Esophagus squamous epithelium (tissue), 5 donors: ENCODE data around the gene ZSCAN5C. TPM values are rescaled to one million over a fixed set of nuclear protein-coding genes. Genes with fewer than 3 reads are reported as not detected.
"Not testable (repeated sequence)": the region's sequence is repeated elsewhere in the genome, so short reads cannot be mapped to it uniquely, and the experiment has no call there.

Experiments used
- DNase-seq: peaks from one replicate; lab custom pipeline; 2025; lab: John Stamatoyannopoulos, UW
- H3K27ac ChIP-seq, 4 donors: fragments of 200-600 bp; sonication (generic); one replicate each; pipeline ENCODE4 v1.5.1; 2016 to 2019; ENCODE audit warnings: mild to moderate bottlenecking in 1 of 4
- H3K27me3 ChIP-seq, 4 donors: fragments of 200-600 bp; sonication (generic); 1 replicate in 3 of 4; 2 replicates in 1 of 4; pipeline versions ENCODE4 v1.5.1 to v1.6.0; 2017 to 2021; ENCODE audit warnings: antibody characterized with exemption in 1 of 4
- H3K36me3 ChIP-seq, 3 donors: fragments of 200-600 bp; sonication (generic); one replicate each; pipeline ENCODE4 v1.5.1; 2016 to 2019
- H3K4me1 ChIP-seq, 3 donors: fragments of 200-600 bp; sonication (generic); one replicate each; pipeline ENCODE4 v1.5.1; 2017 to 2019
- H3K4me3 ChIP-seq, 4 donors: fragments of 200-600 bp; sonication (generic); 1 replicate in 3 of 4; 2 replicates in 1 of 4; pipeline ENCODE4 v1.5.1; 2016 to 2019; ENCODE audit warnings: mild to moderate bottlenecking in 2 of 4, moderate library complexity in 1 of 4
- H3K9me3 ChIP-seq, 3 donors: fragments of 200-600 bp; sonication (generic); one replicate each; pipeline ENCODE4 v1.5.1; 2016 to 2019
- CTCF ChIP-seq, 6 experiments: fragments of 450-650 bp in 4 of 6; fragments of 200-600 bp in 2 of 6; sonication (generic) in 2 of 6; IDR thresholded peaks; one replicate each; pipeline ENCODE4 v1.5.1; 2016 to 2019; ENCODE audit warnings: antibody characterized with exemption in 6 of 6, mild to moderate bottlenecking in 4 of 6, moderate library complexity in 4 of 6
- POLR2A ChIP-seq, 4 donors: fragments of 450-650 bp; IDR thresholded peaks; one replicate each; pipeline ENCODE4 v1.6.1; 2017; ENCODE audit warnings: antibody characterized with exemption in 4 of 4, mild to moderate bottlenecking in 4 of 4, moderate library complexity in 3 of 4
- WGBS, 2 donors: methylation state at CpG; one replicate each; pipeline ENCODE4 v1.1.5; 2018; 5-methylcytosine and 5-hydroxymethylcytosine counted together
- intact Hi-C: fragments of 100-400 bp; cut with DNase I; formaldehyde crosslinking; loops from one replicate; pipeline ENCODE4 v1.15.0; 2022
- total RNA-seq, 4 donors: library from RNA; depleted of rRNA; stranded (reverse); fragments of >200 nt; gene quantifications; one replicate each; pipeline ENCODE4 v1.1.0, GENCODE V29; 2016
- donor health status: DM: yes; HTN: yes; CAD: no.

ZSCAN5C gene
- total RNA-seq, 4 donors from 2014 or later = not detected

GRCh38 chr19:56174550-56174949, 27.5 kb upstream of the ZSCAN5C start:
- H3K36me3 ChIP-seq = no peaks in the 10 kb centered on the region
- DNase-seq = no peak
- WGBS, 2 donors = 44 to 54% methylated on average over 11 of the region's 11 CpGs
- no peak overlapping the region for H3K4me3 ChIP-seq
- no peaks in the 10 kb centered on the region for H3K9me3 ChIP-seq
- H3K27ac ChIP-seq = no peak overlapping the region
- H3K4me1 ChIP-seq = peaks cover 0 to 19% (median 0%) of the 10 kb centered on the region in 3 donors
- intact Hi-C loops = loop anchor here (5.0 kb wide), 1 partner anchor 97 kb away; no protein-coding TSS in a partner anchor
- TF ChIP-seq CTCF (IDR thresholded peaks at IDR 0.05) (no peak), POLR2A (IDR thresholded peaks at IDR 0.05) (no peak)
- H3K27me3 ChIP-seq = peaks cover 0 to 46% (median 0%) of the 10 kb centered on the region in 4 donors

- intact Hi-C loops = not testable (repeated sequence)
These were observed 26.2 kb upstream of the ZSCAN5C start, which contains the start of gene GALP for GRCh38 chr19:56175861-56176307. GALP (plus strand) TSS chr19:56176008; CDS start chr19:56177109, 1,101 bp downstream.

GRCh38 chr19:56176310-56176709, 25.8 kb upstream of the ZSCAN5C start:
- H3K27ac ChIP-seq, H3K9me3 ChIP-seq, H3K4me3 ChIP-seq, intact Hi-C loops, DNase-seq, H3K36me3 ChIP-seq, H3K4me1 ChIP-seq: not testable (repeated sequence)
- peaks cover 0 to 46% (median 0%) of the 10 kb centered on the region in 4 donors for H3K27me3 ChIP-seq
- 25 to 44% methylated on average over 1 of the region's 11 CpGs for WGBS, 2 donors

More at GRCh38 chr19:56175861-56176307, 26.2 kb upstream of the ZSCAN5C start, which contains the start of gene GALP:
- not testable (repeated sequence) for H3K36me3 ChIP-seq, H3K4me1 ChIP-seq, H3K9me3 ChIP-seq, H3K4me3 ChIP-seq, DNase-seq, H3K27ac ChIP-seq
- 10 to 57% methylated on average over 1 to 6 of the region's 15 CpGs for WGBS, 2 donors
- peaks cover 0 to 46% (median 0%) of the 10 kb centered on the region in 4 donors for H3K27me3 ChIP-seq

- no peak for TF ChIP-seq POLR2A (IDR thresholded peaks at IDR 0.05)
- TF ChIP-seq CTCF (IDR thresholded peaks at IDR 0.05) = no peak
- Histone ChIP-seq H3K27me3 (peaks cover 0 to 46% (median 0%) of the 10 kb centered on the region in 4 donors), H3K4me3 (no peak overlapping the region), H3K36me3 (no peaks in the 10 kb centered on the region), H3K9me3 (no peaks in the 10 kb centered on the region), H3K27ac (no peak overlapping the region), H3K4me1 (peaks cover 0 to under 1% (median 0%) of the 10 kb centered on the region in 3 donors)
- intact Hi-C loops = no loop called here
- 78 to 79% methylated on average over 17 to 18 of the region's 18 CpGs for WGBS, 2 donors
- no peak for DNase-seq
These were observed 25.2 kb upstream of the ZSCAN5C start for GRCh38 chr19:56176881-56177280.

- intact Hi-C loops = no loop called here
- Histone ChIP-seq H3K27ac (no peak overlapping the region), H3K4me3 (no peak overlapping the region), H3K4me1 (no peaks in the 10 kb centered on the region), H3K27me3 (peaks cover 0 to 45% (median 0%) of the 10 kb centered on the region in 4 donors), H3K9me3 (no peaks in the 10 kb centered on the region), H3K36me3 (no peaks in the 10 kb centered on the region)
- 42 to 49% methylated on average over 11 of the region's 11 CpGs for WGBS, 2 donors
- TF ChIP-seq POLR2A (IDR thresholded peaks at IDR 0.05) = no peak
- no peak for TF ChIP-seq CTCF (IDR thresholded peaks at IDR 0.05)
- no peak for DNase-seq
These were observed 24.4 kb upstream of the ZSCAN5C start for GRCh38 chr19:56177564-56178243.

GRCh38 chr19:56189785-56190184, 12.3 kb upstream of the ZSCAN5C start:
- Histone ChIP-seq H3K4me1 (no peaks in the 10 kb centered on the region), H3K27ac (no peak overlapping the region), H3K36me3 (no peaks in the 10 kb centered on the region), H3K9me3 (no peaks in the 10 kb centered on the region), H3K4me3 (no peak overlapping the region), H3K27me3 (peaks cover 0 to 16% (median 0%) of the 10 kb centered on the region in 4 donors)
- WGBS, 2 donors = 76 to 88% methylated on average over 5 to 14 of the region's 17 CpGs
- intact Hi-C loops = no loop called here
- no peak for DNase-seq
- TF ChIP-seq CTCF (IDR thresholded peaks at IDR 0.05) = no peak
- TF ChIP-seq POLR2A (IDR thresholded peaks at IDR 0.05) = no peak
